ENCODE measurements around the gene RIC8A.

RIC8A gene

DNA sequence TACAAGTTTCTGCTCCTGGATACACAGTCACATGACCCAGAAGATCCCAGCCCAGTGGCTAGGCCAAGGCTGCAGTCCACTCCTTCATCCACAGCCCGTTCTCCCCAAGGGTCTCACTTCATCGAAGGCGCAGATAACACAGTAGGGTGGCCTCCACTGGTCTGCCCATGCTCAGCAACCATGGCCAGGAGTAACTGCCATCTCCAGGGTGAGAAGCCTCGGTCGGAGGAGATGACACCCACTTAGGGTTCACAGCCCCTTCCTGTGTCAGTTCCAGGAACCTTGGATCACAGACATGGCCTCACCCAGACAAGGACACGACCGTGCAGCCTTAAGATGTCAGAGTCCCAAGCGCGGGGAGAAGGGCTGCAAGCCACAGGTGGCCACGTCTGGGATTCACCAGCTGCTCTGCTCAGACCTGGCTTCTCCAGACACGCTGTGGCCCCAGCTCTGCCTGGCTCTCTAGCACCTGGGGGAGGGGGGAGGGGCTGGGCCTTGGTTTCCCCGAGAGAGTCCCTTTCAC lies 2.9 kb upstream of the RIC8A start:
- no peak for DNase-seq

- DNase-seq, result no peak
These were observed 2.1 kb upstream of the RIC8A start for GRCh38 chr11:205221-206001.

DNA sequence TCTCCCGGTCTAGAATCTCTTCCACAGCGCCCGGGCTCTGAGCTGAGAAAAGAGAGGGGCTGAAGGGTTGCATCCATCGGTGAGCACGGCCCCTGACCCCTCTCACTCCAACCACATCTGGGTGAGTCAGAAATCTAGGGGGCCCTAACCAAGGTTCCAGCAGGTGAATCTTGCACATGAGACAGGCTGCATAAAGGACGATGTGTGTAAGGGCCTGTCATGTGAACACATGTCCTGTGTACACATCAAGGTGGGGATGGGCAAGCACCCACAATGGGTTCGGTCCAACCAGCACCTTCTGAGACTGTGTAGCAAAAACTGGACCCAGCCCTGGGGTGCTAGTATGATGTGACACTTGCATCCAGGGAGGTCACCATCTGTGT lies 1.5 kb upstream of the RIC8A start:
- no peak for DNase-seq

DNA sequence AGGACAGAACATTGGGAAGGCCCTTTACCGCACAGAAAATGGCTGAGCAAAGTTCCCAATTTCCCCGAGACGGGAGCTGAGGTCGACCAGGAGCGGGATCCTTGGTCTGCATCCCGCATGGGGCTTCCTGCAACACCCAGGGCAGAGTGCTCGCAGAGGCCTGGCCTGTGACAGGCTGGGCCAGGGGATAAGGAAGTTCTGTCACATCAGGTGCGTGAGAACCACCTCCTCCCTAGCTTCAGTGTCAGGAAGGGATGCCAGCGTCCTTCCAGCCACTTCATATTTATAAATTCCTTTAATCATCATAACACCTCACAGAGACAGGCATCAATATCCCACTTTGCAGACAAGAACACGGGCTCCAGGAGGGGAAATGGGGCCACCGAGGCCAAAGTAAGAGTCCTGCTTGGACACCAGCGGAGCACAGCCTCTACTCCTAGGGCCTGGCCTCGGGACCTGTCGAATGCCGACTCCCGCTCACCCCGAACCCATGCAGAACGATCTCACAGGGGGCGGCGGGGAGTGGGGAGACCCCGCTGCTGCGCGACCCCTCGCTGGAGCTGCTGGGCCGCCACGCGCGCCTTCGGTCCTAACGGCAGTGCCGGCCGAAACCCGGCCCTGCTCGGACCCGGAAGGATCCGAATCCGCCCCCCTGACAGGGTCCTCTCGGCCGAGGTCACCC lies 841 bp upstream of the RIC8A start:
- peak; percentile 17 for DNase-seq

GRCh38 chr11:207863-208180 lies 314 bp downstream of the RIC8A start:
- peak; percentile 53 for DNase-seq

DNA sequence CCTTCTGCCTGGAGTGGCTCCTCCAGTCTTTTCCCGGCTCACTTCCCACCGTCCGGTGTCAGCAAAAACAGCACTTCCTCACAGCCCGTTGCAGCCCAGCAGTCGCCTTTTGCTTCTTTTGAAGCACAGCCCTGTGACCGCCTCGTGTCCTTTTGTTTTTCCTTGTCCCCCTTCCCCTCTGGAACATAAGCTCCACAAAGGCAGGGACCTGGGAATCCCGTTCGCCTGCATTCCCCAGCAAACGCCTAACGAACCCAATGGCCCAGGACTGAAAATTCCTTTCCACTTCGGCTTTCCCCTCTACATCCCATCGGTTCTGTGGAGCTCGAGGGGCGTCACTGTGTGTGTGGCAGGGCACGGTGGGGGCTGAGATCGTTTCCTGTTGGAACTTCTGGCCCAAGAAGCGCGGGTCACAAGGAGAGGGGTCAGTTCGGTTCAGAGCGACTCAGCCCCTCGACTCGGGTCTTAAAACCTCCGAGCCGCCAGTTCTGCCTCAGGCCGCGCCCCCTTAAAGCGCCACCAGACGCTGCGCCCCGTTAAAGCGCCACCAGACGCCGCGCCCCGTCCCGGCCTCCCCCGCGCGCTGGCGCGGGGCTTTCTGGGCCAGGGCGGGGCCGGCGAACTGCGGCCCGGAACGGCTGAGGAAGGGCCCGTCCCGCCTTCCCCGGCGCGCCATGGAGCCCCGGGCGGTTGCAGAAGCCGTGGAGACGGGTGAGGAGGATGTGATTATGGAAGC lies 841 bp downstream of the RIC8A start:
- DNase-seq, result peak; percentile 80

DNA sequence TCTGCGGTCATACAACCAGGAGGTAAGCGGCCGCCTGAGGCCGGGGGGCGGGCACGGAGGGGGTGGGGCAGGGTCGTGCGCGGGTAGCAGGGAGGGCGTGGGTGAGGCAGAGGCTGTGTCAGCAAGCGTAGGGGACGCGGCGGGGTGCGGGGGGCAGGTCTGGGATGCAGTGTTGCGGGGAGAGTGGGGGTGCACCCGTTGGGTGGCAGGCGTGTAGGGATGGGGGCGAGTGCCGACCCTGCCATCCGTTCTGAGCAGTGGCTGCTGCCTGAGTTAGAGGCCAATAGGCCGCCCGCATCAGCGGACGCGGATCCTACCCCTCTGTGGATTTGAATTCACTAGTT lies 1.4 kb downstream of the RIC8A start:
- DNase-seq, result no peak

- no peak for DNase-seq
These were observed 2.0 kb downstream of the RIC8A start for GRCh38 chr11:209275-210121.

DNA sequence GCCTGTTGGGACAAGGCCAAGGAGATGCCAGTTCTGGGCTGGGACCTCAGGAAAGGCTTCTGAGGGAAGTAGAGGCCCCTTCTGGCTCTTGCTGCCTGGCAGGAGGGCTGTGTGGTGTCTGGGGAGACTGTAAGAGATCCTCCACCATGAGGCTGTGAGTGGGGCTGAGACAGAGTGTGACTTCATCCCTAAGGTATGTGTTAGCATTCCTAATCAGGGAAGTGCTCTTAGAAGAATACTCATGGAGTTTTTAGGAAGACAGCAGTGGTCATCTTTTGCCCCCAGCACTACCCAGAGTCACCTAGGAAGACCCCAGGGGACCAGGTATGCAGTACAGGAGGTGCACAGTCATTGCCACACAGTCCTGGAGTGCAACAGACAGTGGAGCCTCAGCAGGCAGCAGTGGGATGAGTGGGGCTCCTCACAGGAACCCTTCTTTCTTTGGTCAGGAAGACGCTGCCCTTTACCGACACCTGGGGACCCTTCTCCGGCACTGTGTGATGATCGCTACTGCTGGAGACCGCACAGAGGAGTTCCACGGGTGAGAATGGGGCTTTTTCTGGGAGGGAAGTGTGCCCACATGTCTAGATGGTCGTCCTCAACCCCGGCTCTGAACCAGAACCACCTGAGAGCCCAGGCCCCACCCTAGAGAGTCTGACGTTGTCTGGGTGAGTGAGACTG lies 2.8 kb downstream of the RIC8A start:
- DNase-seq, result peak; percentile 85

DNA sequence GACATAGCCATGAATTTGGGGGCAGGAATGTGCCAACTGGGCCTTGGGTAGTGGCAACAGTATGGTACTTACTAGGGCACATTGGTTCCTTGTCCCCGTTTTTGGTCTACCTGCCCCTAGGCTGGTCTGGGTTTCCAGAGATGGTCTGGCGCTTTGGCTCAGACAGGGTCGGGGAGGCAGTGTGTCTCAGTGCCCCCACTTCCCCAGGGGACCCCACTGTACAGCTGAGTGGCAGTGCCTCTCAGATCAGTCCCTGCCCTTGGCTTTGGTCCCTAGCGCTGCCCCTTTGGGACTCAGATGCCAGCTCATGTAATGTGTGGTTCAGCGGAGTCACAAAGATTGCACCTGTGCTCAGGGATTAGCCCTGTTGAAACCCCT lies 3.3 kb downstream of the RIC8A start:
- no peak for DNase-seq

GRCh38 chr11:211295-211694 lies 3.8 kb downstream of the RIC8A start:
- no peak for DNase-seq

DNA sequence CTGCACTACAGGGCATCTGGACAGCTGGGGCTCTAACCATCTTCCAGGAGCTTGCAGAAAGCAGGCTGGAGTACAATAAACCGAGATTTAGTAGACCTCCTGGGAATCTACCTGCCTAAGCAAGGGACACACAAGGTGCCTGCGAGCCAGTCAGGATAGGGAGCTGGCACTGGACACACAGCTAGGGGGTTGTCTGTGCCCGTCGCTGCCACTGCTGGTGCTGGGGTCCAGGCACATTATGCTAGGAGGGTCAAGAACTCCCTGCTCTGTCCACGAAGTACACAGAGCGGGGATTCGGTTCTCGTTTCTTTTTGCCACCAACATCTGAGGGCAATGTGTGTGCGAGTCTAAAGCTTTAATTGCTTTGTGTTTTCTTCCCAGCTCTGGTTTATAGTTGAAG lies 4.2 kb downstream of the RIC8A start:
- DNase-seq, result no peak

DNA sequence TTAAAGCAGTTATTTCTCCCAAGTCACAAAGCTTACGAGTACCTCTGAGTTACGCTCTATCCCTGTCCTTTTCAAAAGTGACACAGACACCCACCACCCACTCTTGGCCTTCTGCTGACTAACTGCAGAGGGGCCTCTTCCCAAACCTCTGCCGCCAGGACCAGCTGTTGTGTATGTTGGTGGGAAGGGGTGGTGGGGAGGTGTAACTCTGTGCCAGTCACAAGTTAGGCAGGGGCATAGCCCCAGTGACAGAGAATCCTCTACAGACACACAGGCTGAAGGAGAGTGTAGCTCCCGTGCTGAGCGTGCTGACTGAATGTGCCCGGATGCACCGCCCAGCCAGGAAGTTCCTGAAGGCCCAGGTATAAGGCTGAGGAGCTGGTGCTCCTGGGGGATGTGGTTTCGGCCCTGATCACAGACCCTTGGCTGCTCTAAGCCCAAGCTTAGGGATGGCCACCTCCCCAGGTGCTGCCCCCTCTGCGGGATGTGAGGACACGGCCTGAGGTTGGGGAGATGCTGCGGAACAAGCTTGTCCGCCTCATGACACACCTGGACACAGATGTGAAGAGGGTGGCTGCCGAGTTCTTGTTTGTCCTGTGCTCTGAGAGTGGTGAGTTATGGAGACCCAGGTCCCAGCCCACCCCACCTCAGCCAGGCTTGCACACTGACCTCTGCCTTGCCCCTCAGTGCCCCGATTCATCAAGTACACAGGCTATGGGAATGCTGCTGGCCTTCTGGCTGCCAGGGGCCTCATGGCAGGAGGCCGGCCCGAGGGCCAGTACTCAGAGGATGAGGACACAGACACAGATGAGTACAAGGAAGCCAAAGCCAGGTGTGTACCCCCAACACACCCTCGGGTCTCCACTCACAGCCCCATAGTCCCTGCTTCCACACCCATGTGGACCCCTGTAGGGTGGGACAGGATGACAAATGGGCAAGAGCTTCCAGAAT lies 4.9 kb downstream of the RIC8A start:
- DNase-seq, result no peak

DNA sequence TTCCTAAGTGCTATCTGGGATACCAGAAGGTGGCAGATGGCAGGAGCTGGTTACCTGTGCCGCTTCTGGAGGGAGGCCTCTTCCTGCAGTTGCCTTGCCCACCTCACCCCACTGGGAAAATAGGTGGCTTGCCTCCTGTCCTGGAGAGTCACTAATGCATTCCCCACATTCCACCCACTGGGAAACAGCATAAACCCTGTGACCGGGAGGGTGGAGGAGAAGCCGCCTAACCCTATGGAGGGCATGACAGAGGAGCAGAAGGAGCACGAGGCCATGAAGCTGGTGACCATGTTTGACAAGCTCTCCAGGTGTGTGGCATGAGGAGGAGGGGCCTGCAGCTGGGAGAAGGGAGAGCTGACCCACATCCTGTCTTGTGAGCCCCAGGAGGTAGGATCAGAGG lies 5.6 kb downstream of the RIC8A start:
- no peak for DNase-seq

- DNase-seq, result no peak
These were observed 6.6 kb downstream of the RIC8A start for GRCh38 chr11:214083-214482.

DNA sequence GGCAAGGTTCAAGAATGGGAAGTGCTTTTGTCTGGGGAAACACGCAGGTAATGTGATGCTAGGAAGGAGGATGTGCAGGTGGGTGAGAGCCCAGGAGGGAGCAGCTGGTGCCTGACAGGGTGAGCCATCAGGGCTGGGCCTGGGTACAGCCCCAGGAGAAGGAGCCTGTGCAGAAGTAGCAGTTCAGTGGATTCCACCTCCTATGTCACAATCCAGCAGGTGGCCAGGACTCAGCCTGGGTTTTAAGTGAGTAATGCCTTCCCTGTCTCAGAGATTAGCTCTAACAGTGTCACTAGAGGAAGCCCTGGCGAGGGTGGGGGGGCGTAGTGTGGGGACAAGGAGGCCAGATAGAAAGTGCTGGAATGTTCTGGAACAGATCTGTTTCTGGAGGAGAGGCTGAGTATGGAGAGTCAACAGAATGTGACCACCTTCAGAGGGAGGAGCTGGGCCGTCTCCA lies 8.1 kb downstream of the RIC8A start:
- DNase-seq, result no peak

DNA sequence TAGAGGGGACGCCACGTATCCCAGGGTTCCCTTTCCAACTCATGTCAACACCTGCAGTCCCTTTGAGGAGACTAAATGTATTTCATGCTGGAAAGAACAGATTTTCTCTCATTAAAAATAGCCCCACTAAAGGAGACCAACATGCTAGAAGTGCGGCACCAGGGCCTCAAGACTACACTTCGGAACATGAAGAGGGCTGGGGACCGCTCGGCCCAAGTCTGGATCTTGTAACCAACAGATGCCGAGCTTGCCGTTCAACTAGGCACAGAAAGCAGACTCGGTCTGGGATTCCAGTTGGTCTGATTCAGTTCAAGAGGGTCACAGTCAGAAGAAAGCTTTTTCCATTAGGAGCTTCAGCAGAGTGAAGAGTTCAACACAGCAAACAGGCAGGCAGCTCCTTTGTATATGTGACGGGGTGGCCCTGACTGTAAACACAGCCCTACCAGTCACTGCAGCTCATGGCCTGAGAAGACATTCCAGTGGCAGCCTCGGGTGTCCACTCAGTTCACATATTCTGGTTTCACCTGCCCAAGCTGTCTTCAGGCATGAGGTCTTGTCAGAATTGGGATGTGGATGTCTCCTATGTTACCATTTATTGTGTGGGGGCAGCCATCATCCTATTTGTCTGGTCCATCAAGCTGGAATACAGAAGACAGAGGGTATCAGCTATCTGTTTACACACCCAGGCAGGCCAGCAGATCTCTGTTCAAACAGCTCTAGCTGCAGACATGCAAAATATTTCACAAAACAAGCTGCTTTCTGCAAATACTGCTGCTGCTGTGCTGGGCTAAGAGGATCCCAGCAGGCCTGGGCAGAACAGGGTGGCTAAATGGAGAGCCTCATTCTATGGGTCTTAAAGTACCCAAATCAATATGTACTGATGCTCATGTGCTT lies 8.8 kb downstream of the RIC8A start:
- no peak for DNase-seq

GRCh38 chr11:217704-218103 lies 10.2 kb downstream of the RIC8A start:
- DNase-seq, result no peak

GRCh38 chr11:218815-219593 lies 11.5 kb downstream of the RIC8A start:
- no peak for DNase-seq
